HG03354 (cell line): ENCODE results near the gene NRG3.
"Not testable (repeated sequence)": the region's sequence is repeated elsewhere in the genome, so short reads cannot be mapped to it uniquely, and the experiment has no call there.

Source experiments
- ATAC-seq: cut with Tn5 transposase; IDR thresholded peaks from one replicate; pipeline ENCODE4 v1.9.1; 2021; ENCODE audit warnings: mild to moderate bottlenecking; ENCODE audit not compliant: unreplicated experiment, poor library complexity, severe bottlenecking

The NRG3 gene

DNA sequence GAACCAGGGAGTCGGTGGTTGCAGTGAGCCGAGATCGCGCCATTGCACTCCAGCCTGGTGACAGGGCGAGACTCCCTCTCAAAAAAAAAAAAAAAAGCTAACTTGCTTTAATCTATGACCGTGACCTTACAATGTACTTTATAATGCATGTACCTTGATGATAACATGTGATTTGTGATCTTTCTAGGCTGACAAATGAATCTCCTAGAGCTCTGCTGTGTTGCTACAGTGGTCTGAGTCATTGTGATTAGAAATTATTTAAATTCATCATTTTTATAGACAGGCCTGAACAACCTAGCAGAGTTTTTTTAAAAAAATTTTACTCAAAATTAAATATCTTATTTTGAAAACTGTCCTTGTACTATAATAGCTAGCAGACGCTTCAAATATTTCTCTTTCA, 722.8 kb downstream of the NRG3 start:
- no peak for ATAC-seq

GRCh38 chr10:82609845-82610244, 734.9 kb downstream of the NRG3 start:
- ATAC-seq: no peak

DNA sequence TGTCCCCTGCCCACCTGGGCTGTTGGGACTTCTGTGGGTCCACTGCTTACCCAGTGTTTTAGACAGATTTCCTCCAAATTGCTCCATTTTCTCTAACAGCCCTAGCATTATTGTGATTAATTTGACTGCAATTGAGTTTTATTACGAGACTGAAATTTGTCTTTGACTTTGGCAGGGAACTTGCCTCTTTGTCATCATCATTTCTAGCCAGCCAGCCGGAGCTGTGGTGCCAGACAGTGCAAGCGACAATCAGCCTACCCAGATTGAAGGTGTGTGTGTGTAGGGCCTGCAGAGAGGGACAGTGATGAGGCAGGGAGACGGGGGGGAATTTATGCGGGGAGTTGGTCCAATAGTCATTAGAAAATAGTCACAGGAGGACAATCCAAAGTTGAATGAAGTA, 743.0 kb downstream of the NRG3 start:
- no peak for ATAC-seq

GRCh38 chr10:82621680-82622079, 746.7 kb downstream of the NRG3 start:
- ATAC-seq: no peak

DNA sequence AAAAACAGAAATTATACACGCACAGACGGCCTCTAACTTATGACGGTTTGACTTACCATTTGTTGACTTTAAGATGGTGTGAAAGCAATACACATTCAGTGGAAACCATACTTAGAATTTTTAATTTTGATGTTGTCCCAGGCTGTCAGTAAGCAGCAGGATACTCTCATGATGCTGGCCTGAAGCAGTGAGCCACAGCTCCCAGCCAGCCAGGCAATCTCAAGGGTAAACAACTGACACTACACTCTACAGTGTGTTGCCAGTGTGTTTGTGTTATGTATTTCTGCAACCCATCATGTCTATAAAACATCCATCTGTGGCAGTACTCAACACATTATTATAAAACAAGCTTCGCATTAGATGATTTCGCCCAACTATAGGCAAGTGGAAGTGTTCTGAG, 747.5 kb downstream of the NRG3 start:
- no peak for ATAC-seq

DNA sequence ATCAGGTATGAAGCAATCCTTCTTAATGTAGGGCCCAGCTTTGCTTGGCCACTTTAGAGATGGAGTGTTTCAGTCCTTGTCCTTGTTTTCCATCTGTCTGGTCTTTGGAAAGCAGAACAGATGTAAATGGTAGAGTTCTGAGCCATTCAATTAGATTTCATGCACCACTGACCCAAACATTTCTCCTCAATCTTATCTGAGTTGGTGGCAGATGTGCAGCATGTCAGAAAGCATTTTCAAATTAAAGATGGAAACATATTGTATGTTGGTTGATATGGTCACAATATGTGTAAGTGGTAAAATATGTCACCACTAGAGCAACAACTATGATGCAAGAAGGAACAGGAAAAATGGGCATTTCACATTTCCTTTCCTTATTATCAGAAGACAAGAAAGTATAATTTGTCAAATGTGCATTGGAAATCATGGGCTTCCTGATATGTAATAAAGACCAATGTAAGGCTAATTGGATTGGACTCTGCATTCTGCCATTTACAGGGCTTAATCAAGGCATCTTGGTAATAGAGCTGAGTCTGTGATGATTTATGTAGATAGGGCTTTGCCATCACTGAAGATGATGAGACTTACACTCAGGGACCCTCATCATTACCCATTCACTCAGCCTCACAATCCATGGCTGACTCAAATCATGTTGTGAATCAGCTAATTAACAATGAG, 750.7 kb downstream of the NRG3 start:
- ATAC-seq: no peak

DNA sequence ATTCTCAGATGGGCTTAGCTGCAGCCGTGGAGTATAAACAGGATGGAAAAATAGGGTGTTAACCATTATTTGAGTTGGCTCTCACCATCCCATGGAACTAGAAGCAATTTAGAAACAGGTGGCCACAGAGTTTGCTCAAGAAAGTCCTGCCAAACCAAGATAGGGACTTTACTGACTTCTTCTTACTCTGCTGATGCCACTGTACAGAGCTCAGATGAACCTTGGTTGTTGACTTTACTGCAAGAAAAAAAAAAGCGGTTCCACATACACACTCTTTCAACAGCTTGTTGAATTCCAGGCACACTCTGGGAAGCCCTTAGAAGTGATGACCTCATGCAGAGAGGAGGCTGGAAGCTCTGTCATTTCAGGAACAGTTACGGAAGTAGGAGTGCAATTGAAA, 753.4 kb downstream of the NRG3 start:
- no peak for ATAC-seq

DNA sequence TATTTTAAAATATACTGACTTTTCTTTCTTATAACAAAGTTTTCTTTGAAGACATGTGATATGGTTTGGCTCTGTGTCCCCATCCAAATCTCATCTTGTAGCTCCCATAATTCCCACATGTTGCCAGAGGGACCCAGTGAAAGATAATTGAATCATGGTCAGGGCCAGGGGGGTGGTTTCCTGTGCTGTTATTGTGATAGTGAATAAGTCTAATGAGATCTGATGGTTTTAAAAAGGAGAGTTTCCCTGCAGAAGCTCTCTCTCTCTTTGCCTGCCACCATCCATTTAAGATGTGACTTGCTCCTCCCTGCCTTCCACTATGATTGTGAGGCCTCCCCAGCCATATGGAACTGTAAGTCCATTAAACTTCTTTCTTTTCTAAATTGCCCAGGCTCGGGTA, 768.1 kb downstream of the NRG3 start:
- no peak for ATAC-seq

DNA sequence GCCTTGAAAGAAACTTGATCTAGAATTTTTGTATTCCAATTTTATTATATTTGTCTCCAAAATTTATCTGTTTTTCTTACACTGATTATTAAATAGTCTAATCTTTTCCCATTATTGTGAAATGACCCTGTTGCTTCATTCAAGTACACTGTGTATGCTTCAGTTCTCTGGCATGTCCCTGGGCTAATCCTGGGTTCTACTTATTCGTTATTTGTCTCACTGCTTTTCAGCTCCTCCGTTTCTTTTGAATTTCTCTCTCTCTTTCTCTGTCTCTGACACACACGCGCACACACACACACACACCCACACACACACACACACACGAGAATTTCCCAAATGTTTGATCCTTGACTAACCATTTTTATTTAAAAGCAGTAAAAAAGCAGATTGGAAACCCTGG, 768.6 kb downstream of the NRG3 start:
- ATAC-seq: no peak

DNA sequence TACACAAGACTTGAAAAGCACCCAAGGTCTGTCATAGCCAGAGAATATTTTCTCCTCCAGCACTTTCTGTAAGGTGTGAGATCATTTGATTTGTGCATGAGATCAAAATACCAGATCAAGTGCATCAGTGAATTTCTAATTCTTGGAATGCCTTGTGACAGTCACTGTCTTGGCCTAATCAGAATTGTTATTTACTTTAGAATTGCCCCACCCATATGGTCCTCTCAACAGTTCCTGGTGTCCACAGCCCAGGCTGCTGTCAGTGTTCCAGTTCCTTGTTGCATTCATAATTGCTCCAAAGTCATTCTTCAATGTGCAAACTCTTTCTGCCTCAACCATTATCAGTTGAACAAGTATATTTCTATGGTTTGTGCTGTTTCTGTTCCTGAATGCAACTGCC, 770.2 kb downstream of the NRG3 start:
- ATAC-seq: no peak

DNA sequence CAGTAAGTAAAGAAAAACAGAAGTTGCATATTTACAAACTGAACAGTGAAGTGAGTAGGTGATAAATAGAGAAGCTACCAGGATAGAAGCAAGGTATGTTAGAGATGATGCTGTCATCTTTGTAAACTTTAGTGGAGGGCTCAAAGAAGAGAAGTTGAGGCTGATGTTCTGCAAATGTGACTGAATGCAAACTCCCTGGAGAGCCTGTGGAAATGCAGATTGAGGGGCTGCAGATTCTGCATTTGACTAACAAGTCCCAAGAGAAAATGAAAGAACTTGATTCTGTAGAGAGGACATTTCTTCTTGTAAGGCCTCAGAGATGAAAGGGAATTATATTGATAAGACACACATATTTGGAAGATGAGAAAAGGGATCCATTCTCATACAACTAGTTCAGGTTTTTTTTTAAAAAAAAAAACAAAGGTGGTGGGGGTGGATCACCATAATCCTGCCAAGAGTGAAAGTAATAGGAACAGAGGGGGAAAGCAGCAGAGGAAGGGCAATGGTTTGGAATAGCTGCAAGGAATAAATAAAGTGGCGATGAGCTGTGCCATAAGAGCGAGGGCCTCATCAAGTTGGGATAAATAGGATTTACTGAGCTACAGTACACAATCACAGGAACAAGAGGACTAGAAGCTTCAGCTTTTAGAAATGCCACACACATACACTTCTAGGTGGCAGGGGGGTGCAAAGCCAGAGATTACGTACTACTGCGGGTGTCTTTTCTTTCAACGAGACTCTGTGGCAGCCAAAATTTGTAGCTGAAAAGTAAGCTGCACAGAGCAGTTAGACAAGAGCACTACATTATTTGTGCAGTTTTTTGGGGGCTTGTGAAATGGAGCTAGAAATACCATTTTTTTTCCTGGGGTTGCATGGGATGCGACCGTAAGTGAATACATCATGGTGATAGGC, 778.5 kb downstream of the NRG3 start:
- ATAC-seq: no peak

DNA sequence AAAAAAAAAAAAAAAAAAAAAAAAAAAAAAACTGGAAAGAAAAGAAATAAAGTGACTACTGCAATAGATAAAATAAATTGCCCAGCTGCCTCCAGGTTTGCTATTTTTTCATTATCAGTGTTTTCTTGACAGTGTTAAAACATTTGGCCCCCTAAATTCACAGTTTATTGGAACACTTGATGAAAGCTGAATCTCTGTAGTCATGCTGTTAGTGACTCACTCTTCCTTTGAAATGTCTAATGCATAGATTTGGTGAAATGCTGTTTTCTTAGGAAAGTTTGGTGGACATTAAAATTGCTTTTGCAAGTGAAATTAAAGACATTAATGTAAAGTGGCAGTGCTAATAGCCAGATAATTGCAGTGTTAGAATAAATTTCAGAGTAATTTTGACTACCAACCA, 785.2 kb downstream of the NRG3 start:
- no peak for ATAC-seq

DNA sequence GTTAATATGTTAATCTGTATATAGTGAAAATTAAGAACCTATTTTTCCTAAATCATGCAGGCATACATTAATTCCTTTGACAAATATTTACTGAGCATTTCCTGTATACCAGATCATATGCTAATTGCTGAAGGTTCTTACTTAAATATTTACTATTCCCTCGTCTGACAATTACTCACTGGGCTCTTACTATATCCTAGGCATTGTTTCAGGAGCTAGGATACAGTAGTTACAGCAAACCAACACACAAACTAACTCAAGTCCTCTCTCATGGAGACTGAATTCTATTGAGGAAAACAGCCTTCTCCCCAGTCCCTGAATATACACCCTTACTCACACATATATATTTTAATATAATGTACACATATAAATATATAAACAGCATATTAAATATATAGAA, 786.0 kb downstream of the NRG3 start:
- ATAC-seq: no peak

- no peak for ATAC-seq
These were observed 786.7 kb downstream of the NRG3 start for GRCh38 chr10:82661701-82662100.

DNA sequence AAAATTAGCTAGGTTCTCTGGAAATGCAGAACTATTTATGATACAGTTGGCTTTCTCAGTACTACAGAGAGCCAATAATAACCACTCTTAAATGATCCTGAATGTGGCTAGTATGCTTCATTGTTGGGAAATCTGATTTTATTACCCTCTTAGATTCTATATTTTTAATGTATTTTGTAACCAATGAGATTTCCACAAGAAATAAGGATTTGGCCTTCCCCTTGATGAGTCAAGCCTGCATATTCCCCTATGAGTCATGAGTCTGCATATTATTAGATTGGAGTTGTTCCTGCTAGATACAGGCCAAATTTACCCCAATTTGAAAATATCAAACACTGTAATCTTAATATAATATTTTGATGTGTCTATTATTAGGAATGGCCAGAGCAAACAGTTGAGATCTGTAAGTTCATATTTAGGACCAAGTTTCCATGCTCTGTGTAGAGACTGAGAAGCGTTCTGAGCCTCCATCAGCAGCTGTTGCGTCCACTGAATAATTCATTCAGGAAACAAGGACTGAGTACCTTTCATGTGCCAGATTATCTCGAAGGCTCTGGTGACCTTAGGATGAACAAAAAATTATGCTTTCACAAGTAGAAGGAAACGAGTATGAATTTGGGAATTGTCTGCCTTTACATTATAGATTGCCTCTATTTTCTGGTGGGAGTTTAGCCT, 793.4 kb downstream of the NRG3 start:
- ATAC-seq: no peak

DNA sequence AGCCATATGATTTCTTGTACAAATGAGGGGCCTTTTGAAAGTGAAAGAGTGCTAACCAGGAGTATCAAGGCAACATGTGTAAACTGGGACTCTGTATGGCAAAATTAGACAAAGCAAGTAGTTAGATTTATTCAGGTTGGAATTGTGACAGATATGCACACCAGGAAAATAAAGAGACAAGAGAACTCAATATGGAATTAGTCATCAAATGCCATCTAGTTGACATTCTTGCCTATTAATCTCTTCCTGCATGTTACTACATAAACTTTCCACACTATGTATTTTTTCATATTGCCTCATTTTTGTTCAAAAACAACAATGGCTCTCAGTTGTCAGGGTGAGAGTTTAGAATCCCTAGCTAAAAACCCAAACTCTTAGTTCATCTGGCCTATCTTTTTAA, 799.0 kb downstream of the NRG3 start:
- no peak for ATAC-seq

DNA sequence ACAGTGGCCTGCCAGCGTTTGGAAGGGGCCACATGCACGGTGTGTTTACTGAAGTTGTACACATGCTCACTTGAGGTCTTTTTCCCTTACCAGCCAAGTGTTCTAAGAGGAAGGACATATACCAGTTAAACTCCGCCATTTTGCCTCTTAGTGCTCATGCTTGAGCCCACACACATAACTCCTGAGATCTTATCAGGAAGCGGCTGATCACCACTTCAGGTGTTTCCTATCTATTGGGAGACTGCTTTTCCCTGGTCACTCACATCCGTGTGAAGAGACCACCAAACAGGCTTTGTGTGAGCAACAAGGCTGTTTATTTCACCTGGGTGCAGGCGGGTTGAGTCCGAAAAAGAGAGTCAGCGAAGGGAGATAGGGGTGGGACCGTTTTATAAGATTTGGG, 802.9 kb downstream of the NRG3 start:
- ATAC-seq: not testable (repeated sequence)

DNA sequence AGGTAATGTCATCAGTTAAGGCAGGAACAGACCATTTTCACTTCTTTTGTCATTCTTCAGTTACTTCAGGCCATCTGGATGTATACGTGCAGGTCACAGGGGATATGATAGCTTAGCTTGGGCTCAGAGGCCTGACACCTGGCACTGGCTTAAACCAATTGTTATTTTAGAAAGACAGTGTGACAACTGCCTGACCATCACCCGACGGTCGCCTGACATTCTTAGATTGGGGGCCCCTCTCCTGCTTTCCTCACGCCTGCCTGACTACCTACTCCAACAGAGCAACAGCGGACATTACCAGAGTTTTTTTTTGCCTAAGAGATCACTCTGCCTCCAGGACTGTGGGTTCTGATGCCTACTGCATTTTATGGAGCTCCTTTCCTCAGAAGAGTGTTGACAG, 803.5 kb downstream of the NRG3 start:
- ATAC-seq: not testable (repeated sequence)

GRCh38 chr10:82680608-82681007, 805.6 kb downstream of the NRG3 start:
- no peak for ATAC-seq

DNA sequence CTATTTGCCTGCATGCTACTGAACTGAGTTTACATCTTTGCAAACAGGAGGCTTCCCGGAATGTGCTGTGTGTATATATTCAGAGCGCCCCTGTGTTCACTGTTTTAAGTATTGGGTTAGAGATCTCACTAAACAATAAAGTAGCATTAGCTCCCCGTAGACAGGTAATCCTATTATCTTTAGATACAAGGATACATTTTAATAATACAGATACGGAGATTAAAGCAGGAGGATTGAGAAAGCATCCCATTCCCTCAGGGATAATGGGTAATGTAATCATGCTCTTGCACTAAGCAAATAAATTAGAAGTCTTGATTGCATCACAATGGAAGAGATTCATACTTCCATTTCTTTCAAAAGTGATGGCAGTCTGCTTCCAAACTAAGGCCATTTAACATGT, 809.0 kb downstream of the NRG3 start:
- ATAC-seq: no peak

DNA sequence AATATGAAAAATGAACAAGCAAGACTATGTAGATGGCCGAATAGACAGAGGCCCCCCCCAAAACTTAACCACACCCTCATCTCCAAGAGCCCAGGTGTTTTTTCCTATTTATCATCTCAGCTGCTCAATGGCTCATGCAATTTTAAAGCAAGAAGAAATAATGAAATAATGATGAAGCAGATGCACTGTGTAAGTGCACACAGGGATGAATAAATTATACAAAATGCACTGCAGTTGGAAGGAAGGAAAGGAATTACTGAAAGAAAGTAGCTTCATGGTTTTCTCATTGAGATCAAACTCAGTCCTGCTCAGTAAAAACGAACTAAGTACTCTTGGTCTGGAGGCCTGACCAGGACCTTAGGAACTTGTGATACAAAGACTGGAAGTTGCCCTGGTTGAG, 810.1 kb downstream of the NRG3 start:
- ATAC-seq: no peak
